H1 (cell line): ENCODE measurements around the gene OSBPL6. TPM values are rescaled to one million over a fixed set of nuclear protein-coding genes. Genes with fewer than 3 reads are reported as not detected.

Source experiments
- E2F6 ChIP-seq: IDR thresholded peaks from 2 replicates; pipeline ENCODE4 v1.6.1; 2012; ENCODE audit warnings: inconsistent platforms
- FOSL1 ChIP-seq: IDR thresholded peaks from 2 replicates; pipeline ENCODE4 v1.6.1; 2011; ENCODE audit warnings: mild to moderate bottlenecking, low read depth, low read length, moderate library complexity; ENCODE audit not compliant: insufficient read depth
- HDAC2 ChIP-seq, 2 experiments: fragments of 300-600 bp in 1 of 2; sonication (generic) in 1 of 2; IDR thresholded peaks; 2 replicates each; pipeline ENCODE4 v1.6.1; 2011 to 2012; ENCODE audit warnings: low read depth in 2 of 2, low read length in 2 of 2, mild to moderate bottlenecking in 2 of 2, moderate library complexity in 2 of 2, borderline replicate concordance in 1 of 2, inconsistent platforms in 1 of 2
- KDM5A ChIP-seq: fragments of 200-600 bp; IDR thresholded peaks from 2 replicates; pipeline ENCODE4 v1.7.1; 2012; ENCODE audit warnings: mild to moderate bottlenecking, low read length, inconsistent platforms, mixed read lengths
- ZNF274 ChIP-seq: IDR thresholded peaks from 2 replicates; pipeline ENCODE4 v1.7.0; 2012; ENCODE audit warnings: low read length, borderline replicate concordance; ENCODE audit errors: extremely low read depth
- polyA plus RNA-seq, 7 experiments: library from polyadenylated mRNA; depleted of rRNA in 3 of 7; stranded (reverse) in 5 of 7; unstranded in 2 of 7; fragments of >200 nt in 5 of 7; fragments of 200-250 nt in 2 of 7; gene quantifications; 1 replicate in 5 of 7; 2 replicates in 1 of 7; 4 replicates in 1 of 7; pipeline versions ENCODE4 v1.2.1 to v1.2.3, GENCODE V29; 2011 to 2013; ENCODE audit warnings: missing spikeins in 2 of 7, mixed read lengths in 2 of 7
- total RNA-seq: library from RNA; stranded (reverse); fragmentation: NEBNext Ultra II Directional; extraction: Animal tissue kit (Norgen Biotek cat#: 25700); gene quantifications from 2 replicates; pipeline ENCODE4 v1.2.1, GENCODE V29; 2021

OSBPL6 gene
- total and polyA plus RNA-seq, 2 of the 8 experiments (the other 6 are each of a cell fraction or from before 2014, with no cell fraction given) = 1.7 to 5.6 TPM

DNA sequence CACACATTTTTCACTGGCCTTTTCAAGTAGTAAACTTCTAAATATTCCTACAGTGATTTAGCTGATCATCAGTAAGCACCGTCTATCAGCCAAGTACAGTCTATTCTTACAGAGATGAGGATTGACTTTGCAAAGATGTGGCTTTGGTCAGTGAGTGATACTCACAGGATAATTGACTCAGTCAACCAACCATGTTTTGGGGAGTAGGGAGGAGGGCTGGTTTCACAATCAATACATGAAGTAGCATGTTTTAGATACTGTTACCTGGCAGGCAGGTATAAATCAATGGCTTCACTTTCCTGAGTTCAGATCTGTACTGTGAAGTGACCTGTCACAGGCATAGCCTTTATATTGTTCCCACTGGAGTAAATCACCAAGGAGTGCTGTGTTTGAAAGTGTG lies 27.2 kb downstream of the OSBPL6 start (continued):
- TF ChIP-seq E2F6 (no peak), ZNF274 (no peak), KDM5A (no peak), FOSL1 (no peak), HDAC2 (IDR thresholded peaks at IDR 0.05; ENCODE audit: borderline replicate concordance in 1 of 2, low read depth in 2 of 2, low read length in 2 of 2) (no peak)
